ENCODE data around the gene KRTAP4-16. TPM values are rescaled to one million over a fixed set of nuclear protein-coding genes. Genes with fewer than 3 reads are reported as not detected.
"Not testable (repeated sequence)": the region's sequence is repeated elsewhere in the genome, so short reads cannot be mapped to it uniquely, and the experiment has no call there.

KRTAP4-16 gene
- total and polyA plus RNA-seq, 2 of the 8 experiments (the other 6 are each of a cell fraction or from before 2014, with no cell fraction given): not detected

- H3K4me2 ChIP-seq (ENCODE audit: insufficient read depth in 1 of 2, low read depth in 2 of 2, low read length in 2 of 2); H3K56ac ChIP-seq (replicated peaks; ENCODE audit: insufficient read length, low read depth, low read length); H3K4me3 ChIP-seq (ENCODE audit: extremely low read depth in 1 of 4, insufficient read depth in 2 of 4, low read depth in 3 of 4, low read length in 4 of 4); H2AK5ac ChIP-seq (ENCODE audit: low read depth, low read length); POLR2A ChIA-PET (ENCODE audit: partially characterized antibody); H3K27ac ChIP-seq (ENCODE audit: low read depth, low read length); H4K91ac ChIP-seq (replicated peaks; ENCODE audit: insufficient read length, low read length); H2AFZ ChIP-seq (ENCODE audit: low read length); H3K79me2 ChIP-seq (ENCODE audit: control insufficient read depth in 1 of 2, insufficient read depth in 2 of 2, low read length in 2 of 2); H4K8ac ChIP-seq (ENCODE audit: extremely low read depth, insufficient read depth, low read length); H2BK20ac ChIP-seq (ENCODE audit: low read length); H3K23ac ChIP-seq (ENCODE audit: insufficient read length); H3K9ac ChIP-seq (replicated peaks in 1 of 4; ENCODE audit: extremely low read depth in 1 of 4, low read depth in 3 of 4, low read length in 3 of 4); H3K36me3 ChIP-seq (ENCODE audit: control insufficient read depth in 2 of 4, insufficient read depth in 4 of 4, low read length in 3 of 4); H3K18ac ChIP-seq (ENCODE audit: extremely low read depth, low read length); FAIRE-seq; H3K14ac ChIP-seq (ENCODE audit: insufficient read length); H3K27me3 ChIP-seq (replicated peaks in 1 of 4; ENCODE audit: control insufficient read depth in 3 of 4, extremely low read depth in 1 of 4, insufficient read depth in 3 of 4, low read length in 3 of 4); H4K5ac ChIP-seq (ENCODE audit: insufficient read length, low read depth, low read length); DNase-seq (ENCODE audit: low read depth in 1 of 2, low spot score in 2 of 2); H4K20me1 ChIP-seq (replicated peaks in 1 of 2; ENCODE audit: control insufficient read depth in 1 of 2, insufficient read depth in 2 of 2, low read length in 2 of 2); CTCF ChIA-PET (ENCODE audit: partially characterized antibody); H3K79me1 ChIP-seq (ENCODE audit: low read depth, low read length); H3K4ac ChIP-seq (replicated peaks; ENCODE audit: insufficient read length, low read depth, low read length); H2BK120ac ChIP-seq (replicated peaks; ENCODE audit: low read depth, low read length); H3K23me2 ChIP-seq (ENCODE audit: low read depth, low read length); H2BK15ac ChIP-seq (ENCODE audit: low read length); H2BK5ac ChIP-seq (ENCODE audit: low read depth, low read length); H3K4me1 ChIP-seq (replicated peaks in 1 of 4; ENCODE audit: control insufficient read depth in 3 of 4, insufficient read depth in 4 of 4, low read length in 3 of 4); H2BK12ac ChIP-seq (ENCODE audit: low read depth, low read length): not testable (repeated sequence)
- H3K9me3 ChIP-seq (ENCODE audit: insufficient read depth in 2 of 2, low read depth in 1 of 2, low read length in 1 of 2): peaks cover 8 to 27% of the 10 kb centered on the region in 2 experiments
- WGBS, 2 experiments (ENCODE audit: extremely low coverage in 1 of 2, insufficient coverage in 1 of 2, insufficient read length in 1 of 2, insufficient replicate concordance in 2 of 2, low coverage in 1 of 2, low lambda C conversion rate in 2 of 2, missing lambda C conversion rate in 1 of 2): 0% methylated on average over 1 of the region's 1 CpG; no CpG with 5 or more reads in 1 of the 2 experiments
Measured at GRCh38 chr17:41108728-41109386, 6.8 kb upstream of the KRTAP4-16 start.
